Testis (tissue), 3 donors: Measurements from ENCODE around the gene TRPC4. TPM values are rescaled to one million over a fixed set of nuclear protein-coding genes. Genes with fewer than 3 reads are reported as not detected.

Experiments
- DNase-seq: peaks from one replicate; pipeline ENCODE4 v3.0.0-alpha.2; 2019
- H3K27ac ChIP-seq, 2 donors: fragments of 200-600 bp; sonication (generic); one replicate each; pipeline ENCODE4 v1.5.1; 2019
- H3K27me3 ChIP-seq: fragments of 200-600 bp; sonication (generic); one replicate; pipeline ENCODE4 v1.5.1; 2019
- H3K36me3 ChIP-seq: fragments of 200-600 bp; sonication (generic); one replicate; pipeline ENCODE4 v1.5.1; 2017; ENCODE audit warnings: low read depth; ENCODE audit errors: missing control alignments
- H3K4me1 ChIP-seq: fragments of 200-600 bp; sonication (generic); one replicate; pipeline ENCODE4 v1.5.1; 2019
- H3K4me3 ChIP-seq, 2 donors: fragments of 200-600 bp; sonication (generic); one replicate each; pipeline ENCODE4 v1.5.1; 2017 to 2019
- H3K9me3 ChIP-seq: fragments of 200-600 bp; sonication (generic); one replicate; pipeline ENCODE4 v1.5.1; 2017
- POLR2A ChIP-seq: fragments of 450-650 bp; IDR thresholded peaks from one replicate; pipeline ENCODE4 v1.6.1; 2017; ENCODE audit warnings: antibody characterized with exemption, mild to moderate bottlenecking, moderate library complexity
- WGBS, 2 donors: methylation state at CpG; one replicate each; pipeline ENCODE4 v1.1.5; 2018; 5-methylcytosine and 5-hydroxymethylcytosine counted together
- intact Hi-C: fragments of 100-400 bp; cut with DNase I; formaldehyde crosslinking; loops from one replicate; pipeline ENCODE4 v1.15.1; 2023; ENCODE audit warnings: low total_unique reads
- polyA plus RNA-seq: library from polyadenylated mRNA; stranded (reverse); fragments of 350-450 nt; fragmentation: Illumina TruSeq; extraction: RNeasy Lipid Tissue Mini Kit (QIAGEN cat#74804); gene quantifications from one replicate; pipeline ENCODE4 v1.2.3, GENCODE V29; 2014; ENCODE audit warnings: low read depth, low replicate concordance; ENCODE audit not compliant: insufficient read depth
- total RNA-seq, 2 donors: library from RNA; depleted of rRNA; stranded (reverse); fragments of >200 nt; gene quantifications; one replicate each; pipeline ENCODE4 v1.2.3, GENCODE V29; 2016
- TF ChIP-seq, protein P1 (sequence below), 3 experiments: fragments of 450-650 bp in 2 of 3; fragments of 200-600 bp in 1 of 3; sonication (generic) in 1 of 3; IDR thresholded peaks; one replicate each; pipeline ENCODE4 v1.5.1; 2016 to 2019; ENCODE audit warnings: antibody characterized with exemption in 3 of 3, mild to moderate bottlenecking in 2 of 3, moderate library complexity in 1 of 3

Gene TRPC4
- total and polyA plus RNA-seq, 3 donors from 2014 or later = 0.06 to 0.12 TPM; not detected in 1

DNA sequence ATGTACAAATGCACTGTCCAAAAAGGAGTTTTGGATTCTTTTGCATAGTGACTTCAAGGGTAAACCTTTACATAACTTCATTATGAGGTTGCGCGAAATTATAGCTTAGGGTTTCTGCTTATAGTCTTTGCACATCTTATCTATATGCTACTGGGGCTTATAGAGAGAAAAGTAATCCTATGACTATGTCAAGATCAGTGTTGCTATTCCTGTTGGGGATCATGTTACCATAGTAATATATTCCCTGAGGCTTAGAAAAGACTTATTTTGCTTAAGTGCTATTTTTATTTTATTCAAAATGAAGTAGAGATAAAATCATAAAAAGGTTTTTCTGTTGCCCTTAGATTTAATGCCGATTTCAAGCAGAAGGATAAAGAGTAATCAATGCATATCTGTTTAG lies 256.3 kb downstream of the TRPC4 start:
- H3K36me3 ChIP-seq = no peaks in the 10 kb centered on the region
- no peak for TF ChIP-seq POLR2A
- TF ChIP-seq, protein P1, sequence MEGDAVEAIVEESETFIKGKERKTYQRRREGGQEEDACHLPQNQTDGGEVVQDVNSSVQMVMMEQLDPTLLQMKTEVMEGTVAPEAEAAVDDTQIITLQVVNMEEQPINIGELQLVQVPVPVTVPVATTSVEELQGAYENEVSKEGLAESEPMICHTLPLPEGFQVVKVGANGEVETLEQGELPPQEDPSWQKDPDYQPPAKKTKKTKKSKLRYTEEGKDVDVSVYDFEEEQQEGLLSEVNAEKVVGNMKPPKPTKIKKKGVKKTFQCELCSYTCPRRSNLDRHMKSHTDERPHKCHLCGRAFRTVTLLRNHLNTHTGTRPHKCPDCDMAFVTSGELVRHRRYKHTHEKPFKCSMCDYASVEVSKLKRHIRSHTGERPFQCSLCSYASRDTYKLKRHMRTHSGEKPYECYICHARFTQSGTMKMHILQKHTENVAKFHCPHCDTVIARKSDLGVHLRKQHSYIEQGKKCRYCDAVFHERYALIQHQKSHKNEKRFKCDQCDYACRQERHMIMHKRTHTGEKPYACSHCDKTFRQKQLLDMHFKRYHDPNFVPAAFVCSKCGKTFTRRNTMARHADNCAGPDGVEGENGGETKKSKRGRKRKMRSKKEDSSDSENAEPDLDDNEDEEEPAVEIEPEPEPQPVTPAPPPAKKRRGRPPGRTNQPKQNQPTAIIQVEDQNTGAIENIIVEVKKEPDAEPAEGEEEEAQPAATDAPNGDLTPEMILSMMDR (IDR thresholded peaks at IDR 0.05) = no peak
- H3K27ac ChIP-seq = no peak overlapping the region
- H3K27me3 ChIP-seq = no peaks in the 10 kb centered on the region
- no peak overlapping the region for H3K4me3 ChIP-seq
- H3K4me1 ChIP-seq = no peaks in the 10 kb centered on the region
- intact Hi-C loops = no loop called here
- H3K9me3 ChIP-seq = no peaks in the 10 kb centered on the region
- WGBS, 2 donors = 83 to 85% methylated on average over 3 of the region's 3 CpGs
- no peak for DNase-seq

DNA sequence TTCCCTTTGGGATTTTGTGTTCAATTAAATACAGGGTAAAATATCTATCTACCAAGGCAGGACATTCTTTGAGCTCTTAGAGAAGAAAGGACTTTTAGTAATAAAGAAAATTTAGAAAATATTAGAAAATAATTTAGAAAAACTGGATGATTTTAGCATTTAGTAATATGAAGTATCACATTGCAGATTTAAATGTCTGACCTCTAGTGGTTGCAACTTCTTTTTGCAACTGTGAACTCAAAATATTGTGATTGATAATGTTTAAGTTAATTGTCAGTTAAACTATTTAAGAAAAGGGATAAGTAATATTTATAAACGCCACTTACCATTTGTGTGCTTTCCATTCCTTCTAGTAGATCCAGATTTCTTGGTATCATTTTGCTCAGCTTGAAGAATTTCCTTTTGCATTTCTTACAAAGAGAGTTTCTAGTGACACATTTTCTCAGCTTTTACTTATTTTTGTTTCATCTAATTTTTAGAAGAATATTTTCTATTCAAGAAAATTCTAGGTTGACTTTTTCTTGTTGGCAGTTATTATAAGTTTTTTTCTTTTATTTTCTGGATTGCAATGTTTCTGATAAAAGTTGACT lies 260.7 kb downstream of the TRPC4 start:
- Histone ChIP-seq H3K4me3 (no peak overlapping the region), H3K27ac (no peak overlapping the region), H3K27me3 (no peaks in the 10 kb centered on the region), H3K9me3 (no peaks in the 10 kb centered on the region), H3K4me1 (no peaks in the 10 kb centered on the region), H3K36me3 (no peaks in the 10 kb centered on the region)
- intact Hi-C loops = no loop called here
- 83 to 88% methylated on average over 1 of the region's 1 CpG for WGBS, 2 donors
- DNase-seq = no peak
- no peak for TF ChIP-seq POLR2A
- TF ChIP-seq, protein P1 (IDR thresholded peaks at IDR 0.05) = peak in 1 of 3 experiments; percentile 44

DNA sequence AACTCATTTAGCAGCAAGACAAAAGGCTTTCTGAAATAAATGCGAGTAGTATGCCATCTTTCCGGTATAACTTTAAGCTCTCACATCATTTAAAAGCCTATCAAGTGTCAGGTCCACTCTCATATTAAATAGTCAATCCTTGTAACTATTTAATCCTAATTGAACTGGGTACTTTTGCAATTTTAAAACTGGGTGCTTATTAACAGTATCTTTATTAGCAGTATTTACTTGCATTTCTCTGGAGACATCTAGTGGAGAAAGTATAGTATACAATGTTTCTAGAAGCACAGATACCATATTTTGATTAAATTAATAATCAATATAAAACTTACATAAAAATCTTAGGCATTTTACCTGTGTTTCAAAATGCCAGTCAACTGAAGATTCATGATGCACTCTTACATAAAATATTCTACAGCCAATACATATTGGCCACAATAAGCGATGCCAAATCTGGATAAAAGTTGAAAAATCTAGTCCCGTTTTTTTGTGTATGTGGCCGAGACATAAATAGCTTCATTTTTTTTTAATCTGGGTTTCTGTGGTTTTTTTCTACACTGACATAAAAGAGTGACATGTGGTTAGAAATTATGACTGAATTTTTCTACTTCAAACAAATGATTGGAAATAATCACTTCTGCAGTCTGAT lies 266.7 kb downstream of the TRPC4 start:
- no peak overlapping the region for H3K4me3 ChIP-seq
- no peak for TF ChIP-seq POLR2A
- TF ChIP-seq, protein P1 (IDR thresholded peaks at IDR 0.05) = peak in 1 of 3 experiments; percentile 34
- H3K9me3 ChIP-seq = no peaks in the 10 kb centered on the region
- H3K27me3 ChIP-seq = no peaks in the 10 kb centered on the region
- intact Hi-C loops = no loop called here
- DNase-seq = no peak
- H3K4me1 ChIP-seq = no peaks in the 10 kb centered on the region
- no peaks in the 10 kb centered on the region for H3K36me3 ChIP-seq
- H3K27ac ChIP-seq = no peak overlapping the region
- WGBS, 2 donors = 67 to 75% methylated on average over 5 of the region's 5 CpGs

DNA sequence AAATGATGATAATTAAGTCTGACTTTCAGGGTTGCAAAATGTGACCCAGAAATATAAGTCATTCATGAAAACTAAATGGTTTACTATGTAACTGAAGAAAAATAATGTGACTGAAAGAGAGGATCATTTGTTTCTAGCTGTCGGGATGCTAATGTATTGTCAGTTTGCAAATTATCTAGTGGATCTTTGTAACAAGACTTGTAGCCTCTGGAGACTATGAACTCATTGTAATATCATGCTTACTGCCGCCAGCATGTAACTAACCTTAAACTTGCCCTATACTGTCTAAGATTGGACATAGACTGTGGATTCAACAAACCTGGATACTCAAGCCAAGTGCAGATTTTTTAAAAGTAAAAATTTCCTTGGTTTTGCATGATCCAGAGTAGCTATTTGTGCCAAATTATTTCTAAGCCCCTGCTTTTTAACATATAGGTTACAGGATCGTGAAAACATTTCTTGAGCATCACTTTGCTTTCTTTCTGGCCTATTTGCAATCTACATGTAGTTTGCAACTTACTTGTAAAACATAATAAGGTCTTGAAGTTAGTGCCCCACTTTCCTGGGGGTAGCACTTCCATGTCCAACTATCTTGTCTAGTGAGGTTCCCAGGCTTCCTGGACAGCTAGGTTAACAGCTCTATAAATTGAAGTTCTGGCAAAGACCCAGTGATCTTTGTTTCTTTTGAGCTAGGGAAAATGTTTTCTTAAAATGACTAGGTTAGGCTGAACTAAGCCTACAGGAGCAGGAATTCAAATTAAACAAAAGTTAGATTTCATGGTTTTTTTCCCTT lies 267.7 kb downstream of the TRPC4 start:
- no peak for DNase-seq
- TF ChIP-seq, protein P1 (IDR thresholded peaks at IDR 0.05) = no peak
- TF ChIP-seq POLR2A = no peak
- Histone ChIP-seq H3K36me3 (no peaks in the 10 kb centered on the region), H3K4me1 (no peaks in the 10 kb centered on the region), H3K27me3 (no peaks in the 10 kb centered on the region), H3K27ac (no peak overlapping the region), H3K9me3 (no peaks in the 10 kb centered on the region), H3K4me3 (no peak overlapping the region)
- intact Hi-C loops = no loop called here
- 59 to 67% methylated on average over 3 of the region's 3 CpGs for WGBS, 2 donors
